Spleen (tissue), 7 donors: Measurements from ENCODE around the gene TACR2.

Experiments
- CTCF ChIP-seq, 11 experiments: fragments of 200-600 bp in 7 of 11; fragments of 450-650 bp in 4 of 11; sonication (generic) in 4 of 11; IDR thresholded peaks in 8 of 11; conservative IDR thresholded peaks in 3 of 11; 1 replicate in 7 of 11; 2 replicates in 4 of 11; pipeline versions ENCODE4 v1.4.0 to v1.8.0; 2016 to 2021; ENCODE audit warnings: antibody characterized with exemption in 11 of 11, inconsistent platforms in 4 of 11, mild to moderate bottlenecking in 1 of 11
- POLR2A ChIP-seq, 3 donors: fragments of 450-650 bp; IDR thresholded peaks; one replicate each; pipeline ENCODE4 v1.5.1; 2017; ENCODE audit warnings: antibody characterized with exemption in 3 of 3, mild to moderate bottlenecking in 1 of 3
- POLR2AphosphoS5 ChIP-seq, 3 donors: sonication (generic); formaldehyde crosslinking; IDR thresholded peaks; one replicate each; pipeline ENCODE4 v1.5.1; 2017; ENCODE audit warnings: antibody characterized with exemption in 3 of 3
- donor health status: DM: no; HTN: no; CAD: no; lungs with moderate emphysema.
- donor health status: DM: no; HTN: no; CAD: no.
- donor health status: DM: no; HTN: no; CAD: no.

- TF ChIP-seq CTCF (IDR thresholded peaks at IDR 0.05 in 8 of 11, conservative IDR thresholded peaks at IDR 0.05 in 3 of 11) (no peak), POLR2A (IDR thresholded peaks at IDR 0.05) (no peak), POLR2AphosphoS5 (IDR thresholded peaks at IDR 0.05) (no peak)
Observed at GRCh38 chr10:69400936-69401335, 15.8 kb downstream of the TACR2 start.
